Thyroid gland (tissue), 4 donors: ENCODE results near the gene PLET1. TPM values are rescaled to one million over a fixed set of nuclear protein-coding genes. Genes with fewer than 3 reads are reported as not detected.
A peak's percentile ranks its signal among the peaks of the same experiment; 100 is the strongest.

ENCODE experiments used
- DNase-seq, 2 donors: peaks; one replicate each; pipeline ENCODE4 v3.0.0-alpha.2; 2019
- H3K27ac ChIP-seq, 3 donors: fragments of 200-600 bp; sonication (generic); 1 replicate in 2 of 3; 2 replicates in 1 of 3; pipeline ENCODE4 v1.5.1; 2016 to 2019; ENCODE audit warnings: mild to moderate bottlenecking in 1 of 3, moderate library complexity in 1 of 3
- H3K27me3 ChIP-seq: fragments of 200-600 bp; sonication (generic); one replicate; pipeline ENCODE4 v1.5.1; 2019
- H3K36me3 ChIP-seq, 2 donors: fragments of 200-600 bp; sonication (generic); one replicate each; pipeline ENCODE4 v1.5.1; 2016 to 2019
- H3K4me1 ChIP-seq, 2 donors: fragments of 200-600 bp; sonication (generic); one replicate each; pipeline ENCODE4 v1.5.1; 2017 to 2019
- H3K4me3 ChIP-seq, 3 donors: fragments of 200-600 bp; sonication (generic); replicated peaks in 1 of 3; 1 replicate in 2 of 3; 2 replicates in 1 of 3; pipeline ENCODE4 v1.5.1; 2016; ENCODE audit warnings: mild to moderate bottlenecking in 1 of 3
- H3K9me3 ChIP-seq: fragments of 200-600 bp; sonication (generic); one replicate; pipeline ENCODE4 v1.5.1; 2017
- POLR2A ChIP-seq, 2 donors: fragments of 450-650 bp; IDR thresholded peaks; one replicate each; pipeline ENCODE4 v1.6.1; 2017; ENCODE audit warnings: antibody characterized with exemption in 2 of 2, mild to moderate bottlenecking in 2 of 2, moderate library complexity in 1 of 2
- WGBS, 2 donors: methylation state at CpG; one replicate each; pipeline ENCODE4 v1.1.5; 2017; 5-methylcytosine and 5-hydroxymethylcytosine counted together
- intact Hi-C: fragments of 100-400 bp; cut with DNase I; formaldehyde crosslinking; loops from one replicate; pipeline ENCODE4 v1.15.1; 2023
- total RNA-seq, 4 donors: library from RNA; depleted of rRNA; stranded (reverse); fragments of >200 nt; gene quantifications; one replicate each; pipeline ENCODE4 v1.2.3, GENCODE V29; 2016
- TF ChIP-seq, protein P1 (sequence below), 6 experiments: fragments of 200-600 bp in 3 of 6; fragments of 450-650 bp in 3 of 6; sonication (generic) in 3 of 6; IDR thresholded peaks; one replicate each; pipeline ENCODE4 v1.5.1; 2016 to 2019; ENCODE audit warnings: antibody characterized with exemption in 6 of 6, mild to moderate bottlenecking in 2 of 6, inconsistent platforms in 1 of 6, moderate library complexity in 1 of 6

PLET1 gene
- total RNA-seq, 4 donors from 2014 or later, result not detected

DNA sequence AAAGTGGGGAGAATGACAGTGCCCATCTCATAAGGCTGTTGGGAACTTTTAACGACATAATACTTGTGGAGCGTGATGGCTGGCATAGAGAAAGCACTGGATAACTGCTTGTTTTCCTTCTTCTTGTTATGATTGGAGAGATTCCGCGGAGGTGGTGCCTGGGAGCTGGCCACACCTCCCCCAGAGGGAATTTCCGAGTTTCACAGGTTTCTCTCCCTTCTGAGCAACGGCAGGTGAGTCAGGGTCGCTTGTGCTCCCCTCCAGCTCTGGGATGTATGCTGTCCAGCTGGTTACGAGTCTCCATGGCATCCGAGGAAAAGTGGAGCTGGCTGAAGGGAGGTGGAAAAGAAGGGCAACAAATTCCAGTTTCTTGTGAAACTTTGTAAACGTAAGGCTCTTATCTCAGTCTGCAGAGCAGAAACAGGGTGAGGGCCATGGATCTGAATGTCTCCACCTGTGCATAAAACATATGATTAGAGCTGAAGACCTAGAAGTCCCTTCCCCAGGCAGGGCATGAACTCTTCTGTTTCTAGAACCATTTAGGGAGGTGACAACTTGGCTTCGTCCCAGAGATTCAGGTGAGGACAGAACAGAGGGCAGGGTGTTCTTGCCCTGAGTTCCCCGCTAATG, 10.0 kb upstream of the PLET1 start:
- WGBS, 2 donors, result 37 to 50% methylated on average over 11 to 12 of the region's 12 CpGs

DNA sequence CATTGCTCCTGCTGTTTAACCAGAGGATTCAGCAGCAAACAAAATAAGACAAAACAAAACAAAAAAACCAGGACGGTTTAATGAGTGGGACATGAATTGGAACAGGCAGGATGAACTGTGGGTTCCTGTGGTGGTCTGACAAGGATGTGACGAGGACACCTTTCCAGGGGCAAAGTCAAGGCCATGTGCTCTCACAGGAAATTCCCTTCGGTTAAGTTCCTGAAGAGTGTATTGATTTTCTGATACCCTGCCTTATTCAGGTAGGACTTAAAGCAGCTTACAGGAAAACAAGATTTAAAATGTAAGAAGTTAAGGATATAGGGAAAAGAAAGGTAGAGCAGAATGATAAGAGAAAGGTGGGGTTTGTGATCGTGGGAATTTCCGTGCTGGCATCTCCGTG, 8.5 kb upstream of the PLET1 start:
- H3K9me3 ChIP-seq, result no peaks in the 10 kb centered on the region
- no peaks in the 10 kb centered on the region for H3K27me3 ChIP-seq
- DNase-seq, result no peak
- H3K27ac ChIP-seq, result no peak overlapping the region
- WGBS, 2 donors, result 77 to 81% methylated on average over 6 of the region's 6 CpGs
- TF ChIP-seq, protein P1, sequence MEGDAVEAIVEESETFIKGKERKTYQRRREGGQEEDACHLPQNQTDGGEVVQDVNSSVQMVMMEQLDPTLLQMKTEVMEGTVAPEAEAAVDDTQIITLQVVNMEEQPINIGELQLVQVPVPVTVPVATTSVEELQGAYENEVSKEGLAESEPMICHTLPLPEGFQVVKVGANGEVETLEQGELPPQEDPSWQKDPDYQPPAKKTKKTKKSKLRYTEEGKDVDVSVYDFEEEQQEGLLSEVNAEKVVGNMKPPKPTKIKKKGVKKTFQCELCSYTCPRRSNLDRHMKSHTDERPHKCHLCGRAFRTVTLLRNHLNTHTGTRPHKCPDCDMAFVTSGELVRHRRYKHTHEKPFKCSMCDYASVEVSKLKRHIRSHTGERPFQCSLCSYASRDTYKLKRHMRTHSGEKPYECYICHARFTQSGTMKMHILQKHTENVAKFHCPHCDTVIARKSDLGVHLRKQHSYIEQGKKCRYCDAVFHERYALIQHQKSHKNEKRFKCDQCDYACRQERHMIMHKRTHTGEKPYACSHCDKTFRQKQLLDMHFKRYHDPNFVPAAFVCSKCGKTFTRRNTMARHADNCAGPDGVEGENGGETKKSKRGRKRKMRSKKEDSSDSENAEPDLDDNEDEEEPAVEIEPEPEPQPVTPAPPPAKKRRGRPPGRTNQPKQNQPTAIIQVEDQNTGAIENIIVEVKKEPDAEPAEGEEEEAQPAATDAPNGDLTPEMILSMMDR (IDR thresholded peaks at IDR 0.05), result no peak
- no peak for TF ChIP-seq POLR2A (IDR thresholded peaks at IDR 0.05)
- no peaks in the 10 kb centered on the region for H3K36me3 ChIP-seq
- intact Hi-C loops, result no loop called here
- H3K4me1 ChIP-seq, result no peaks in the 10 kb centered on the region
- H3K4me3 ChIP-seq, result no peak overlapping the region

More for the DNA sequence above, 10.0 kb upstream of the PLET1 start:
- TF ChIP-seq POLR2A (IDR thresholded peaks at IDR 0.05), result peak in 1 of 2 donors; percentile 50
- TF ChIP-seq, protein P1 (IDR thresholded peaks at IDR 0.05), result no peak
- Histone ChIP-seq H3K4me1 (no peaks in the 10 kb centered on the region), H3K27ac (peak overlapping the region in 1 of 3 donors; percentile 30), H3K36me3 (no peaks in the 10 kb centered on the region), H3K9me3 (no peaks in the 10 kb centered on the region), H3K4me3 (peak overlapping the region in 1 of 3 donors; percentile 17), H3K27me3 (no peaks in the 10 kb centered on the region)
- intact Hi-C loops, result no loop called here
- peak; percentile 42 to 44 for DNase-seq

DNA sequence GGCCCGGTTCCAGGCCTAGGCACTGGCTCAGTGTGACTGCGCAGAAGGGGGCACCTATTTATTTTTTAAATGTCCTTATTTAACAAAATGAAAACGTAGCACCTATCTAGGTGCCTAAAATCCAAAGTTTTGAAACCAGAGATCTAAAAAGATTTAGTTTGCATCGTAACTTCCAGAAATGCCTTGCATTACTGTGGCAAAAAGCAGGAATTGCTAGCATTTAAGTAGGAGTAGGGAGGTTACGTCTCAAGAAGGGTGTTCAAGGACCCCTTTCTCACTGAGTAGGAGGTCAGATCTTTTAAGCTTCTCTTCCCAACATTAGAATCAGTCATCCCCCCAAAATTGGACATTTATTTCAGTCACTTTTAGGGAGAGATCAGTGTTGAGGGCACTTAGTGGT, 7.7 kb upstream of the PLET1 start:
- Histone ChIP-seq H3K27me3 (no peaks in the 10 kb centered on the region), H3K9me3 (no peaks in the 10 kb centered on the region), H3K4me1 (no peaks in the 10 kb centered on the region), H3K27ac (no peak overlapping the region), H3K4me3 (no peak overlapping the region), H3K36me3 (no peaks in the 10 kb centered on the region)
- WGBS, 2 donors, result 87 to 88% methylated on average over 5 of the region's 5 CpGs
- intact Hi-C loops, result no loop called here
- no peak for TF ChIP-seq POLR2A (IDR thresholded peaks at IDR 0.05)
- TF ChIP-seq, protein P1 (IDR thresholded peaks at IDR 0.05), result no peak
- DNase-seq, result no peak

DNA sequence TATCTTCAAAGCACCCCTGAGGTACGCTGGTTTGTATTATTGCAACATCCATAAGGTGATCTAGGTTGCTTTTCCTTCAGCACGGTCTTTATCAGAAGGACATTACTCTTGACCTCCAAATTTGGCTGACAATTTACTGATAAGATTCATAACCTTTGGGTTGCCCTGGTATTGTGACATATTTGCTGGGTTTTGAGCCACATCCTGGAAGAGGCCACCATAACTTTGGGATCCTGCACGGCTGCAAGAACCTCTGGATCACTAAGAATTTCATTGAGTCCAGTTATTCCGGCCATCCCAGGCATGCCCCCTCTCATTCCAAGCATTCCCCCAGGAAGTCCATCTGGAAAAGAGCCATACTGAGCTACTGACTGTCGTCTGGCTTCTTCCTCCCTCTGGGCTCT, 6.5 kb upstream of the PLET1 start:
- Histone ChIP-seq H3K27ac (no peak overlapping the region), H3K4me1 (no peaks in the 10 kb centered on the region), H3K9me3 (no peaks in the 10 kb centered on the region), H3K36me3 (no peaks in the 10 kb centered on the region), H3K27me3 (no peaks in the 10 kb centered on the region), H3K4me3 (no peak overlapping the region)
- WGBS, 2 donors, result 68 to 69% methylated on average over 5 of the region's 5 CpGs
- intact Hi-C loops, result no loop called here
- TF ChIP-seq POLR2A (IDR thresholded peaks at IDR 0.05), result no peak
- TF ChIP-seq, protein P1 (IDR thresholded peaks at IDR 0.05), result no peak
- no peak for DNase-seq

DNA sequence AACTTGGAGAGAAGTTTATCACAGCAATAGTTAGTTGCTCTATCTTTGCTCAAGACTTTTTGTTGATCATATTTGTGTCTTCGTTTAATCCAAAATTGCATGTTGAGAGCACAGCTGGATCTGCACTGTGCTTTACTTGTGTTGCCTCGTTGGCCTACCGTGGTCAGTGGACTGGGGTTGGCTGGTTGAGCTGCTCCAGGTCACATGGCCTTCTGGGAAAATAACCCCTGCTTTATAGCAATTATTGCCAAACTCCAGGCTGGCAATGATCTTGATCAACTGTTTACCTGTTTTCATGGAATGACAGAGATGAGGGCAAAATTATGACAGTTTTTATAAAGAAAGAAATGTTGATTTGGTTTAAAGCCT, 5.7 kb upstream of the PLET1 start:
- Histone ChIP-seq H3K4me1 (no peaks in the 10 kb centered on the region), H3K27me3 (no peaks in the 10 kb centered on the region), H3K36me3 (no peaks in the 10 kb centered on the region), H3K9me3 (no peaks in the 10 kb centered on the region), H3K27ac (no peak overlapping the region), H3K4me3 (no peak overlapping the region)
- intact Hi-C loops, result no loop called here
- DNase-seq, result no peak
- TF ChIP-seq, protein P1 (IDR thresholded peaks at IDR 0.05), result no peak
- no peak for TF ChIP-seq POLR2A (IDR thresholded peaks at IDR 0.05)
- 82 to 83% methylated on average over 3 of the region's 3 CpGs for whole genome bisulfite sequencing, 2 donors
